Stimulated activated naive CD4-positive, alpha-beta T cell (primary cell): ENCODE results near the gene PRCD.
A peak's percentile ranks its signal among the peaks of the same experiment; 100 is the strongest.
"Not testable (repeated sequence)": the region's sequence is repeated elsewhere in the genome, so short reads cannot be mapped to it uniquely, and the experiment has no call there.

Source experiments
- DNase-seq, 6 experiments: peaks; one replicate each; lab custom pipeline; 2025; lab: John Stamatoyannopoulos, UW

PRCD gene

DNA sequence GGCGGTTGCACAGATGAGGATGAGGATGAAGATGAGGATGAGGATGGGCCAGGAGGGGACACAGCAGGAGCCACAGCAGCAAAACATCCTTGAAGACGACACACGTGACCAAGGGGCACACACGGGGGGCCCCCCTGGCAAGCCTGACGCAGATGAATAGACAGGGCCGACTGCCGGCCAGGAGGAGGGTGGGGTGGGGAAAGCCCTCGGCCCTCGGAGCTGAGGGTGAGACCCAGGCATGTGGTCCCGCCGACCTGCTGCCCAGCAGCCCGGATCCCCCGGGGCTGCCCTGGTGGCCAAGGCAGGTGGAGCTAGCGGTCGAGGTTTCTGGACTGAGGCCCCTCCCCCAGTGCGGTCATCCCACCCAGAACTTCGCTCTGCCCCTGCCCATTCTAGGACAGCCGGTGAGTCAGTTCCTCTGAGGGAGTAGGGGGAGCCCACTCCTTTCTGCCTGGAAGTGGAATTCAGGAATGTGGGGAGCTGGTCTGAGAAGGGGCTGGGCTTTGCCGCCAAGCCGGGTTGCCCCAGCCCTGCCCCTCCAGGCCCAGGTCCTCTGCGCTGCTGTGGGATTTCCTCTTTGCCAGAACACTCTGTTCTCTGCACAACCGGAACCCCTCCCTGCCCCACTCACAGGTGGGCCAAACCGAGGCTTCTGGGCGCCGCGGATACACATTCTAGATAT is 12.3 kb upstream of the PRCD start:
- DNase-seq: peak; percentile 24 to 69 (median 38)

- DNase-seq: no peak
These were observed 11.7 kb upstream of the PRCD start for GRCh38 chr17:76528156-76528527.

DNA sequence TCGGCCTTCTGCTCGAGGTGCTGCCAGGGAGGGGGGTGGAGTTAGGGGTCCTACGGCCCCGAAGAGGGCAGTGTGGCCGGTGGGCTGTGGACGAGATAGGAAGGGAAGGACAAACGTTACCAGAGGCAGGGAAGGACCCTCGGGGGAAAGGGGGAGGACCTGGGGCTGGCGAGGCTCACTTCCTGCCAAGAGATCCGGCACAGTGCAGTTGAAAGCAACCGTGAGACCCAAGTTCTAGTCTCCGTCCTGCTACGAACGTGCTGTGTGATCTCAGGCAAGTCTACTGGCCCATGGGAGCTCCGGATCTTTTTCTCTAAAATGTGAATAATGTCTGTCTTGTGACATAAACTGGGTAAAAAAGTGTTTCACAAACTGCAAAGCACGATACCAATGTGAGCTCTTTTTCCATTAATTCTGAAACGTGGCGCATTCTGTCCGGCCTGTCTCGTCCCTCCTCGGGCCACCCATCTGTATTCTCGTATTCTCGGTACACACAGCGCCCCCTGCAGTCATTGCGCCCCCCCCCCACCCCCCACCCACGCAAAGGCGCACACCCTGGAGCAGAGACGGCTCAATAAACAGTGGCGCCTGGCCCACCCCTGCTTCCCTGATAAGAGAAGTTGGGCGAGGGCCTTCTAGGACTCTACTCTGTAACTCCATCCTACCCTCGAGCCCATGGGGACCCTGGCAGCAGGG is 11.2 kb upstream of the PRCD start:
- DNase-seq: no peak

GRCh38 chr17:76529224-76530094 is 10.4 kb upstream of the PRCD start:
- no peak for DNase-seq

DNA sequence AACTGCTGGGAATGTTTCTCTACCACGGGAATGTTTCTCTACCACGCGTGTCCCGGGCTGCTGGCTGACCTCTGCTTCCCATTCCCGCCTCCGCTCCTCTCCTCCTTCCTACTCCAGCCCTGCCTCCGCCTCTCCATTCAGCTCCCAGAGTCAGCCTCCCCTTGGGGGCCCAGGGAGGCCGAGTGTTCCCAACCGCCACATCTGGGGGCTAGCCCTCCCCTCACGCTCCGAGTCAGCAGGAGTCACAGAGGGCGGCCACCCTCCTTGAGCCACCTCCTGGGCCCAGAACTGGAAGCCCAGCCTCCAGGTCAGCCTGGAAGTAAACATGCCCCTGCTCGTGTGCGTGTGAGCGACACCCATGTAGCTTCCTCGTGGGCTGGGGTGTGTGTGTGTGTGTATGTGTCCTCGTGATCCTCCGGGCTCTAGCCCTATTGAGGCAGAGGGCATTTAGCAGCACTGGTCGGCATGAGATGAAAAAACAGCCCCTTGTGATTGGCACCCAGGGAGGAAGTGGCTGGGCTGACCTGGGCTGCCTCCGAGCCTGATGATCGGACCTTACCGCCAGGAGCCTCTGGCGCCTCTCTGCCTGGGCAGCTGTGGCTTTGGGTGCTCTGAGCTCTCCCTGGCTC is 9.6 kb upstream of the PRCD start:
- DNase-seq: no peak

DNA sequence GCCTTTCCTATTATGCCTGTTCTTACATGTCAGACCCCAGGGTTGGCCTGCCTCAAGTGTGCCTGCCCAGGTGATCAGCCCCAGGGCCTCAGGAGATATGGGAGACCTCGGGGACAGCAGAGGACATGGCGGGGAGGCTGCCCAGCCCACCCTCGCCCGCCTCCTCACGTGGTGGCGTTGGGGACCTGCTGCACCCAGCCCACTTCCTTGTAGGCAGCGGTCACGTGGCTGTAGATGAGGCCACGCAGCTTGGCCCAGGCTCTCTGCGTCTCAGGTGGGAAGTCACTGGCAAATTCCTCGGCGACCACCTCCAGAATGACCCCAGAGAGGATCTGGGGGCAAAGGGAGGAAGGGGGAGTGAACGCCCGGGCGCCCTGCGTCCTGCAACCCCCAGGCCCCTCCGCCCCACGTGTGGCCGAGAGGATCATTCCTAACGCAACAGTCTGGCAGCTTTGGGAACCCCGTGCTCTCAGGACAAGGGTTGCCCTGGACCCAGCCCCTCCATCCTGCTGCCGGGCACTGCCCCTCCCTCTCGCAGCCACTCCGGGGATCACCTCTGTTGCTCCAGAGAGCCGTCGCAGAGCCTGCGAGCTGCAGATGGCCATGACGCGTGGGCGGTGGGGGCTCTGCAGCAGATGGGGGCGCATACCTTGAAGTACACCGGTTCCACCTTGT is 8.9 kb upstream of the PRCD start:
- no peak for DNase-seq

DNA sequence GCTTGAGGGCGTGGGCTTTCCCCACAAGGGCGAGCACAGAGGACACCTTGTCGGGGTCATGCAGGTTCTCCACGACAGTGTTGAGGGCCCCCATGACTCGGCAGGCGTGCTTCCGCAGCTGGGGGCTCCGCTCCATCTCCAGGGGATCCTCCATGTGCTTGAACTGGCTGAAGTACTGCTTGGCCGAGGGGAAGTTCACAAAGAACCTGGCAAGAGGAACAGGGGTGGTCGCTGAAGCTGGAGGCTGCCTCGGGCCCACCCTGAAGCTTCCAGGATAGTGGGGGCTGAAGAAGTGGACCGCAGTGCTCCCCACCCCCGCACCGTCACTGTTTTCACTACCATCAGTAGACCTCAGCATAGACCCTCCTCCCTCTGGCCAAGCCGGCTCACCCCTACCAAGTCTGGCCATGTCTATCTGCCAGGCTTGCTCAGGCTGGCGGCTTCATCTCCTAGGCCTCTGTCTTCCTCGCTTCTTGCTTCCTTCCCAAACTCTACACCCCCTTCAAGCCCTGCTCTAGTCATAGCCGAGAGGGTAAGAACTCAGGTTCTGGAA is 8.3 kb upstream of the PRCD start:
- no peak for DNase-seq

- no peak for DNase-seq
These were observed 7.7 kb upstream of the PRCD start for GRCh38 chr17:76532072-76532651.

- DNase-seq: not testable (repeated sequence)
These were observed 6.0 kb upstream of the PRCD start for GRCh38 chr17:76533640-76534359.

GRCh38 chr17:76534831-76535732 is 4.8 kb upstream of the PRCD start:
- DNase-seq: no peak

DNA sequence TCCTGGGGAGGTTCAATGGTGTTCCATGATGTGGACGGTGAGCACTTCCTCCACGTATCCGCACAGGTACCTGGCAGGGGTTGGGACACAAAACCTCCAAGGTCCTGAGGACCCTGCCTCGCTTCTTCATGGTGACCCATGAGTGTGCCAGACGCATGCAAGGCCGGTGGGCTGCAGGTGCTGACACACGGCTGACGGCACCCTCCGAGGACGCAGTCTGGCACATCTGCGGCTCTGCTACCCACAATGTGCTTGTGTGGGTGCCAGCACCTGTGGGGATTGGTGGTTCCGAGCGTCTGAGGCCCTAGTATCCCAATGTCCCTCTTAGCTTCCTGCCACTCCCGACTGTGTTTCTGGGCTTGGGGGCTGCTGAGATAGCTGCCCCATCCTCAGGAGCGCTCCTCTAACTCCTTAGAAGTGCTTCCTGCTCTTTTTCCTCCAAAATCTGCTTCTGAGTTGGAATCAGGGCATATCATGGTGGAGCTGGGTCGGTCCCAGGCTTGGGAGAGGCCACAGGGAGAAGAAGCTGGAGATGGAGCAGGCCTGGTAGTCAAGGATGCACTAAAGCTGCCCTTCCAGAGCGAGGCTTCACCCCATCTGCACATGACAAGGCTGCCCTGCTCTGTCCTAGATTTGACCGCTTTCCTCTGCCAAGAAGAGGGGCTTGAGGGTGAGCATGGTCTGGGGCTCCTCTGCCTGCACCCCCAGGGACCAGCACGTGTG is 3.9 kb upstream of the PRCD start:
- DNase-seq: no peak

DNA sequence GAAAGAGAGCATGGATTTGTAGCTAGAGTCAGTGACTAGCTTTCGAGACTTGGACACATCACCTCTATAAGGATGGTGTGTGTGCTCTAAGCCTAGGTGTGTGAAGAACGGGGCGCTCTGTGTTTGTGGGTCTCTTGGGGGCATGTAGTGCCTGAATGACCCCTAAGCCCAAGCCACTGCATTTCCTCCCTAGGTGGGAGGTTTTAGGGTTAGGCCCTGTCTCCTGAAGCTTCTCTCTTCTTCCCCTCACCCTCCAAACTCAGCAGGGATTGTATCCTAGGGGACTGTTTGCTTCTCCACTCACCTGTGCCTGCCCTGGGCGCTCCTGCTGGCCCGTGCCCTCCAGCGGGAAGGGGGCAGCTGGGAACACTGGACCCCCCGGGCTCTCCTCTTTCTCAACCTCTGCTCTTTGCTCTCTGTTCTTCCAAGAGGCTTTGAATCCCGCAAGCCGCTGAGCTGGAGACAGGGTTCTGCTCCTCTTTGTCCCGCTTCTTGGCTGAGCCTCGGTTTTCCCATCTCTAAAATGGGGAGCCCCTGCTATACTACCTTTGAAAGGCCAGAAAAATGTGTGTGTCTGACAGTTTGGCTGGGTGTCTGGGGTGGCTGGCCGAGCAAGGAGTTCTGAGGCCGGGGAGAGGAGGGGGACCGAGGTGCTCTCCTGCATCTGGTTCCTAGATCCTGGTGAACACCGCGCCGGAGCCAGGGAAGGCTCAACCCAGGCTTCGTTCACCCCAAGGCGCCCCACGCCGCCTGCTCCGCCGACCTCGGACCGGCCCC is 3.1 kb upstream of the PRCD start:
- DNase-seq: no peak

DNA sequence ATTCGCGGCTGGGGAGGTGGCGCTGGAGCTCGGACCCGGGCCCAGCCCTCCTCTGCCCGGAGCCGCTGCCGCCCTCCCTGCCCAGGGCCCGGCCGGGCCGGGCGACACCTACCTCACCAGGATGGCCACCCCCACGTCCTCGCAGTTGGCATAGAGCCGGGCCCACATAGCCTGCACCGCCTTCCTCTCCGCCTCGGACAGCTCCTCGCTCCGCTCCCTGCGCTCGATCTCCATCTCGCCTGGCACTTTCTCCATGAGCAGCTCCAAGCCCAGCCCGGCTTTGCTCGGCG is 2.6 kb upstream of the PRCD start:
- DNase-seq: no peak

DNA sequence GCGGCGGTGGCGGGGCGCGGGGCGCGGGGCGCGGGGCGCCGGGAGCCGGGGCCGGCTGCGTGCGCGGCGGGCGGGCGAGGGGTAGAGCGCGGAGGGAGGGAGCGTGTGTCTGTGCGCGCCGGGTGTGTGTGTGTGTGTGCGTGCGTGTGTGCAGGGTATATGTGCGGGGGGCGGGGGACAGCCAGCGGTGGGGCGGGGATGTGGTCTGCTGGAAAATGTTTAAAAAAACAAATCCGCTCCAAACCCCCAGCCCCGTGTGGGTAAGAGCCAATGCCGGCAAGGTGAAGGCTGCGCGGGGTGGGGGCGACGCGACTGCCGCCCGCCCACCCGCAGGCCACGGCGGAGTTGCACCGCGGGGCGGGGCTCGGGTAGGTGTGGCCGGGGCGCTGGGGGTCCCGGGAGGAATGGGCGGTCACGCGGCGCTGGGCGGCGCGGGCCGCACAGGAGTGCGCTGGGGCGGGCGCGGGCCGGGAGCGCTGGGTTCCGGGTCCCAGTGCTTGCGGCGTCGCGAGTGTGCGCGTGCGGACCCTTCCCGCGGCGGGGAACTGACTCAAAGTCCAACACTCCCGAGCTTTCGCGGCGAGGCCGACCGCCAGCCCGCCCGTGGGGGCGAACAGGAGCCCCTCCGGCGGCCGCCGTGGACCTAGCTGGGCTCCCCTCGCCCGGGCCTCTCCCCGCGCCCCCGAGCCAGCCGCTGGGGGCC is 2.1 kb upstream of the PRCD start, which contains the start of gene CYGB:
Gene CYGB, minus strand, starts transcription at position 132 of the 703 bp plus-strand sequence. CDS start 167 bp downstream, outside the sequence.
- DNase-seq: peak in 3 of 6 experiments; percentile 9 to 17 (median 15)

- DNase-seq: no peak
These were observed 1.4 kb upstream of the PRCD start for GRCh38 chr17:76538281-76538931.

DNA sequence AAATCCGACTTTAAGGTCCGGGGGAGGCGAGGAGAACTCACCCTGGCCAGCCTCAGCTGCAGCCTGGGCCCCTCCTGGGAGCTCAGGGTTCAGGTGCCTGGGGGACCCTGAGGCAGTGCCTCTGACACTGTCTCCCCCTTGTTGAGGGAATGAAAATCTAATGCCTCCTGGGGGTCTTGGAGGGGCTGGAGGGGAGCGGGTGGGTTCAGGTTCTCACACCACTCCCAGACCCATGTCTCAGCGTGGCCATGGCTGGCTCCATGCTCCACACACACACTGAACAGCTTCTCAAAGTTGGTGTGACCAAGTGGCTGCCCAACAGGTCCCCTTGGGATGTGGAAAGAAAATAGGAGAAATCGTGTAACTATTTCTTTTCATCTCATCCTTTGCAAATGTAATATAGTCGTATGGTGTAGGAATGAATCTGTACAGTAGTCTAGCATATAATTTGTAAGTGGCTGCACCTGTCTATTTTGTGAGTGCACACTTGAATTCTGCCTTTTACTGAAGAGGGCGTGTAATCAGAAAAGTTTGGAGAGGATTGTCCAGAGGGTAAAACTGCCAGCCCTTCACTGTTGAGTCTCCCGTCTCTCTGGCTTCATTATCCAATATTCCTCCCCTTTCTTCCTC is 788 bp upstream of the PRCD start:
- no peak for DNase-seq
